GM10248 (cell line): ENCODE results near the gene PLB1.

Experiments used
- CTCF ChIA-PET: fragments of 300-600 bp; sonication (Branson Sonifier 250); formaldehyde crosslinking; extraction: SDS; loops from one replicate; lab custom pipeline; 2021; ENCODE audit warnings: antibody characterized with exemption; lab: Yijun Ruan, JAX
- POLR2A ChIA-PET: fragments of 350-650 bp; sonication (Branson Sonifier 250); formaldehyde crosslinking; extraction: SDS; loops from one replicate; lab custom pipeline; 2020; ENCODE audit warnings: antibody characterized with exemption; lab: Yijun Ruan, JAX
- DNase-seq: peaks from one replicate; pipeline ENCODE4 v3.0.0; 2012; ENCODE audit errors: extremely low spot score
- CTCF ChIP-seq: IDR thresholded peaks from 2 replicates; pipeline ENCODE4 v1.5.1; 2012; ENCODE audit warnings: mild to moderate bottlenecking, low read depth; ENCODE audit errors: extremely low read depth, missing control alignments, control extremely low read depth

The PLB1 gene

DNA sequence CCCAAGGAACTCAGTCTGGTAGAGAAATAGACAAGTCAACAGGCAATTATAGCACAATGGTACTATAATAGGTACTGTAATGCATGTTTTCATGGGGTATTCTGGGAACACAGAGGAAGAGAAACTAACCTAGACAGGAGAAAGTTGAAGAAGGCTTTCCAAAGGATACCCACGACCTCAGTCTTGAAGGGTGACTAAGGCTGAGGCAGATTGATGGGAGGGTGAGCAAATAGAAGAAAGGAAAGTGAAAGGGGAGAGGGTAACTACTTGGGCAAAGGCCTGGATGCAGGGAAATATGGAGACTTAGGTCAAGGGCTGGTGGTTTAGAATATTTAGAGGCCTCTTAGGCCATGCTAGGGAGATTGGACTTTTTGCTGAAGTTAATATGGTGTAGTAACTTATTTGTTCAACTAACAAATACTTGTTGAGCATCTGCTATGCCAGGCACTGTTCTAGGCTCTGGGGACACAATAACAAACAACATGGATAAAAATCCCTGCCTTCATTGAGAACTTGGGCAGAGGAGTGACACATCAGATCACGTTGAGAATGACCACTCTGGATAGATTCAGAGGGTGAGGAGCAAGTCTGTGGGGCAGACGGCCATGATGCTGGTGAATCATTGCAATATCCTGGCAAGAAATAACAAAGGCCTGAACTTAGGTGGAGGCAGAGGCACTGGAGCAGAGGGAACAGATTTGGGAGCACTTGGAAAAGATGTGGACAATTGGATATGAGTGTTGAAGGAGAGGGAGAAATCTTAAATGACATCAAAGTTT is 56.4 kb downstream of the PLB1 start:
- ChIA-PET POLR2A (no interaction called here), CTCF (no interaction called here)
- no peak for TF ChIP-seq CTCF
- no peak for DNase-seq

DNA sequence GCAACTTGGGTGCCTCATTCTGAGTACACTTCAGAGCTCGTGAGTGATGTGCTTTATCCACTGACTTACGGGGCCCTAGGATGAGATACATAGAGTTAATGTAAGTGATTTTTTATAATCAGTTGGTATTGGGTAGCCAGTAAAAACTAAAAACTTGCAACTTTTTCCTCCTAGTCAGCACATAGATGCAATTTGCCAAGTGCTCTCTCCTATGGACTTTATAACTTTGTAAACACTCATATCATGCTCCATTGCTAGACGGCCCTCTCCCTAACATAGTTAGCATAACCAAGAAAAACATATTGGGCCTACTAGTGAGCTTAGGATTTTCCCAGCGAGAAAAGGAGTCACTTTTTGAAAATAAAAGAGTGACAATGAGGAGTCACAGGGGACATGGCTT is 60.4 kb downstream of the PLB1 start:
- ChIA-PET POLR2A (no interaction called here), CTCF (interaction anchor here (1.8 to 5.6 kb wide), 3 partner anchors 8 to 15 kb away, joined by 4 to 50 read pairs (median 9); no protein-coding TSS in a partner anchor)
- no peak for DNase-seq
- TF ChIP-seq CTCF, result no peak

DNA sequence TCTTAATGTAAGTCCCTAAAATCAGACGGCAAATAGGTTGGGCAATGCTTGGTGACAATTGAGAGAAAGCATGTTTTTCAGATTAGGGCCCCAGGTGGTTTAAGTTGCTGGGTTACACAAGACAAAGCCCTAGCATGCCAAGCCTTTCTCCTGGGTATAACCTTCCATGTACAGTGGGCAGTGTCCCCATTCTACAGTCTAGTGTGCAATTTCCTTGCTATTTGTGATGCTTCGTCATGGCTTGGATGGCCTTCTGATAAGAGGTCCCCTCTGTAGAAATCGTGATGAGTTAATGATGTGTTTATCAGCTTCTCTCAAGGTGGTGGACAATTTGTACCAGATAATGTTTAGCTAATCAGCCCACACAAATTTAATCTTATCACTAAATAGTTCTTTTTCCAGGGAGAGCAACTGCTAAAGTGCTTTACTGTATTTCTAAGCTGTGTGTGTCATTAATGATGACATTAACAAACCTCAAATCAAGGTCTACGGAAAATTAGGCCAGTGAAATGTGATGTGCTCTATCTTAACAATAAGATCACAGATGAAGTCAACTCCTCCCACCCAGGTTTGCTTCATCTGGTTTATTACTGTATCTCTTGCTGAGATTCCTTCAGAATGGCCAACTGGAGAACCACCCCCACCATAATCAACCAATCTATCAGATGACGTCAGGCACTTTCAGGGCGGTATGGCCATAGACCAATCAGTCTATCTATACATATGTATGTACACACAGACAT is 61.7 kb downstream of the PLB1 start:
- CTCF ChIA-PET, result interaction anchor here (2.8 to 5.6 kb wide), 2 partner anchors 10 kb away, joined by 9 to 50 read pairs; no protein-coding TSS in a partner anchor
- POLR2A ChIA-PET, result no interaction called here
- no peak for DNase-seq
- no peak for TF ChIP-seq CTCF

DNA sequence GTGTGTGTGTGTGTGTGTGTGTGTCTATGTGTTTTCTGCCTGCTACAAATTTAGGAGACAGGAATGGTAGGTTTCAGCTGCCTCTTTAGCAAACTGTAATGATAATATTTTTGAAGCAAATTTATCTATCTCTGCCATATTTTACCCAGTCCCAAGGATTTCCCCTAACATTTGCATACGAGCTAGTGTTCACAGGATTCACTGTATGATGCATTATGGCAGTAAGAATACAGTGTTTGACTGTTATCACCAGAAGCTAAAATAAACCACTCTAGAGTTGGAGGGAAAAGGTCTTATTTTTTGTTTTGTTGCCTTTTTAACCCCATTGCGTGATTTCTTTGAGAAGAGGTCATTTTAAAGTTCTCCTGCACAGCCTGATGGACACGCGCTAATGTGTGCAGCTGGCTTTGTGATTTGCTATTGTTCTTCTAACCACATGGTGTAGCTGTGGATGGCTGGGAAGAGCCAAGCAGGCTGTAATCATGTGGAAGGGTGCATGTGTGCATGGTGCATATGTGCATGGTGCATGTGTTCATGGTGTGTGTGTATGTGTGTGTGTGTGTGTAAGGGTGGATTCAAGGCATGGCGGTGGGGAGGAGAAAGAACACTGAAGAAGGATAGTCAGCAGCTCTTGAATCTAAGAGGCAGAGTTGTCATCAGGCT is 62.4 kb downstream of the PLB1 start:
- no peak for DNase-seq
- ChIA-PET CTCF (interaction anchor here (2.8 to 5.6 kb wide), 2 partner anchors 9 to 10 kb away, joined by 9 to 50 read pairs; no protein-coding TSS in a partner anchor), POLR2A (no interaction called here)
- TF ChIP-seq CTCF, result no peak

DNA sequence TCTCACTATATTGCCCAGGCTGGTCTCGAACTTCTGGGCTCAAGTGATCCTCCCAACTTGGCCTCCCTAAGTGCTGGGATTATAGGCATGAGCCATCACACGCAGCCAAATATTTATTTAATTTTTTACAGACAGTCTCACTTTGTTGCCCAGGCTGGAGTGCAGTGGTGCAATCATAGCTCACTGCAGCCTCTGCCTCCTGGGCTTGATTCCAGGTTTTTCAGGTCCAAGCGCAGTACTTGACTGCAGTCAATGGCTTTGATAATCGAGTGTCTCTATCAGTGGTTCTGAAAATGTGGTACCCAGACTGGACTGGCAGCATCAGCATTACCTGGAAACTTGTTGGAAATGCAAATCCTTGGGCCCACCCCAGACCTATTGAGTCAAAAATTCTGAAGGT is 63.1 kb downstream of the PLB1 start:
- no peak for DNase-seq
- POLR2A ChIA-PET, result no interaction called here

More for the DNA sequence above, 63.1 kb downstream of the PLB1 start:
- CTCF ChIA-PET, result interaction anchor here (2.8 to 5.6 kb wide), 2 partner anchors 9 to 11 kb away, joined by 9 to 50 read pairs; no protein-coding TSS in a partner anchor
- no peak for TF ChIP-seq CTCF
